ENCODE measurements around the gene BTBD9.

The BTBD9 gene

DNA sequence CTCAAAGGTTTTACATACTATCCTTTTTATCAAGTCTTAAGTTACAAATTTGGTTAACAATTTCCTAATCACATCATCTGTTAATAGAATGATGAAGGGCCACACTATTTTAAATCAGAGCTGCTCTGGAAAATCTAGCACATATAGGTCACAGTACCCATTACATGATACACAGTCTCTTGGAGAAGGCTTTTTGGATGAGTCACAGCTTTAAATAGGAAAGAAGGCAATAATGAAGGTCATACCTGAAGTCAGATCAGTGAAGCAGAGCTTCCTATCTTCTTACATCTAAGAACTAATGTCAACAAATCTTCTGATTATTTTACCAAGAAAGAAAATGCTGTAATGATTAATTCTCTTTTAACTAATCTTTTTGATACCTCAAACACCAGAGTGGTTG, 248.5 kb downstream of the BTBD9 start:
- no peak for DNase-seq (ENCODE audit: low read depth)
- no peak overlapping the region for H3K4me3 ChIP-seq (ENCODE audit: low read length)
- TF ChIP-seq, protein P1, sequence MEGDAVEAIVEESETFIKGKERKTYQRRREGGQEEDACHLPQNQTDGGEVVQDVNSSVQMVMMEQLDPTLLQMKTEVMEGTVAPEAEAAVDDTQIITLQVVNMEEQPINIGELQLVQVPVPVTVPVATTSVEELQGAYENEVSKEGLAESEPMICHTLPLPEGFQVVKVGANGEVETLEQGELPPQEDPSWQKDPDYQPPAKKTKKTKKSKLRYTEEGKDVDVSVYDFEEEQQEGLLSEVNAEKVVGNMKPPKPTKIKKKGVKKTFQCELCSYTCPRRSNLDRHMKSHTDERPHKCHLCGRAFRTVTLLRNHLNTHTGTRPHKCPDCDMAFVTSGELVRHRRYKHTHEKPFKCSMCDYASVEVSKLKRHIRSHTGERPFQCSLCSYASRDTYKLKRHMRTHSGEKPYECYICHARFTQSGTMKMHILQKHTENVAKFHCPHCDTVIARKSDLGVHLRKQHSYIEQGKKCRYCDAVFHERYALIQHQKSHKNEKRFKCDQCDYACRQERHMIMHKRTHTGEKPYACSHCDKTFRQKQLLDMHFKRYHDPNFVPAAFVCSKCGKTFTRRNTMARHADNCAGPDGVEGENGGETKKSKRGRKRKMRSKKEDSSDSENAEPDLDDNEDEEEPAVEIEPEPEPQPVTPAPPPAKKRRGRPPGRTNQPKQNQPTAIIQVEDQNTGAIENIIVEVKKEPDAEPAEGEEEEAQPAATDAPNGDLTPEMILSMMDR (conservative IDR thresholded peaks at IDR 0.05; ENCODE audit: low read depth, low read length), result no peak

DNA sequence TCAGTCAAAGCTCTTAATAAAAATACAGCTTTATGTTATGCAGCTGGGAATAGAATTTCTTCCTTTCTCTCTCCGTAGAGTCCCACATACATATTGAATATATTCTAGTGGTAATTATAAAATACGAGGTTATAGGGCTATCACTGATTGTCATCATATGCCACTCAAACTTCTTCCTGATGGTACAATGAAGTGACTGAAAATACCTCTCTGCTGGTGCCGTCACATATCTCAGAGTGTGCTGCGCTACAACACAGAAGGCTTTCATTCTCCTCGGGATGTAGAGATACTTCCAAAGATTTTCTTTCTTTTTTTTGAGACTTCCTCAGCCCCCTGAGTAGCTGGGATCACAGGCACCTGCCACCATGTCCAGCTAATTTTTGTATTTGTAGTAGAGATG, 249.9 kb downstream of the BTBD9 start:
- TF ChIP-seq, protein P1 (conservative IDR thresholded peaks at IDR 0.05; ENCODE audit: low read depth, low read length), result no peak
- H3K4me3 ChIP-seq (ENCODE audit: low read length), result no peak overlapping the region
- DNase-seq (ENCODE audit: low read depth), result no peak

DNA sequence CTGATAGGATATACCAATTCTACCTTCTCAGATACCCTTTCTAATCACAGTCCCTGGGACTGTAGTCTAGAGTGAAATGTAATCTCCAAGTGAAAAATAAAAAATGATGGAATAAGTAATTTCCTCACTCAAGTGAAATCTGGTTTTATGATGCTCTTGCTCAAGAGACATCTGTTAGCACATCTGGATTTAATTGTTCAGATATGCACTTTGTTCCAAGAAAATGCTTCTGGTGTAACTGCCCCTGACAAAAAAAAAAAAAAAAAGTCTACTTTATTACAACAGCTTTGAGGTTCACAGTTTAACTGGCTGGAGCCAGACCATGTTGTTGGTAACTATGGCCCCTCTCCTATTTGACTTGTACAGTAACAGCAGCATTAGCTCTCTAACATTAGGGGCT, 251.8 kb downstream of the BTBD9 start:
- TF ChIP-seq, protein P1 (conservative IDR thresholded peaks at IDR 0.05; ENCODE audit: low read depth, low read length), result no peak
- DNase-seq (ENCODE audit: low read depth), result no peak
- no peak overlapping the region for H3K4me3 ChIP-seq (ENCODE audit: low read length)

DNA sequence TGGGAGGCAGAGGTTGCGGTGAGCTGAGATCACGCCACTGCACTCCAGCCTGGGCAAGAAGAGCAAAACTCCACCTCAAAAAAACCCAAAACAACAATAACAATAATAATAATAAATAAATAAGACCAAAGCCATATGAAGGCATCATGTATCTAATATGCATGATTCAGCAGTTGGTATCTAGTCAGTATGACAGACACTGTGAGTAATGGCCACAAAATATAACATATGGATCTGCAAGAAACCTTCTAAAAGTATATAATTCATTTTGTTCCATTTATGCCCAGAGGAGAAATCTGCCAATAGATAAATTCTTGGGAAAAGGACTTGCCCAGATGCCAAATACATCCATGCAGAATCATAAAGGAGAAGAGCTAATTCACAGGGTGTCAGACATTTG, 252.3 kb downstream of the BTBD9 start:
- TF ChIP-seq, protein P1 (conservative IDR thresholded peaks at IDR 0.05; ENCODE audit: low read depth, low read length), result no peak
- no peak for DNase-seq (ENCODE audit: low read depth)
- H3K4me3 ChIP-seq (ENCODE audit: low read length), result no peak overlapping the region

DNA sequence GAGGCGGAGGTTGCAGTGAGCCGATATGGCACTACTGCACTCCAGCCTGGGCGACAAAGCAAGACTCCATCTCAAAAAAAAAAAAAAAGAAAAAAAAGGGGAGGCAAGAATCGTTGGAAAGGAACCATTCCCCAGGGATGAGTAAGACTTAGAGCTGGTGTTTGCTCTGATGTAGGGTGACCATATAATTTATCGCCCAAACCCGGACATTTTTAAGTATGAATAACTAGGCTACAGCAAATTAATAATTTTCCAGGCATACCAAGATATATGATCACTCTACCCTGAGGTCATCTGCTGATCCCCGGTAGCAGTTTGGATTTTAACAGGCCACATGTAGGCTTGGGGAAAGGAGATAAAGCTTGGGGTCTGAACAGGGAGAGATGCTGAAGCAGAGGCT, 260.9 kb downstream of the BTBD9 start:
- no peak for DNase-seq (ENCODE audit: low read depth)
- H3K4me3 ChIP-seq (ENCODE audit: low read length), result no peak overlapping the region
- TF ChIP-seq, protein P1 (conservative IDR thresholded peaks at IDR 0.05; ENCODE audit: low read depth, low read length), result no peak

DNA sequence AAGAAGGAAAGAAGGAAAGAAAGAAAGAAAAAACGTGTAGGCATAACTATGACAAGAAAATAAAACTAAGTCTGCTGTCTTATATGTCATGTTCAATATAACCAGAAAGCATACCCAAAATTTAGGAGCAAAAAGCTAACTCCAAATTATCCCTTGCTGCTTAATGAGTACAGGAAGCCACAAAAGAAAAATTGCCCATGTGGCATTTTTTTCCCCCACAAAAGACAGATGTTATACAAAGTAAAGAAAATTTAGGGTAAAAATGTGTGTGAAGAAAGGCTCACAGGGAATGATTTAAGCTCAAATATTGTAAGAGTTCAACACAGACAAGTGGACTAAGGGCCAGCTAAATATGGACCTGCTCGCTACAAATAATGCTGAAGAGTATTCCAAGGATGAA, 263.8 kb downstream of the BTBD9 start:
- DNase-seq (ENCODE audit: low read depth), result no peak
- TF ChIP-seq, protein P1 (conservative IDR thresholded peaks at IDR 0.05; ENCODE audit: low read depth, low read length), result no peak
- no peak overlapping the region for H3K4me3 ChIP-seq (ENCODE audit: low read length)

DNA sequence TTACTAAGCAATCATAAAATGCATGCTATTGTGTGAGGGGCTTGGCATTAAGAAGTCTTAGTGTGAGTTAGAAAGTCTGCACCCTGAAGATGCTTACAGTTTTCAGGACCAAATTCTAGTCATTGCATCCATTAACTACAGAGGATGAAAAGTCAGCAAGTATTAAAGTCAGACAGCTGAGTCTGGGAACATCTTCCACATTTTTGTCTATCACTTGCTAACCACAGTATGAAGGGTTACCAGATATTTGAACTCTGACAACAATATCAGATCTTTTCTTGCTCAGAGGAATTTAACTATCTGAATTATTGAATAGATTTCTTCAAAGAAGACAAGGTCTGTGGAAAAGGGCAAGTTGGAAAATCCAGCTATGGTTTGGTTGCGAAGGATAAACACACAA, 264.4 kb downstream of the BTBD9 start:
- H3K4me3 ChIP-seq (ENCODE audit: low read length), result no peak overlapping the region
- TF ChIP-seq, protein P1 (conservative IDR thresholded peaks at IDR 0.05; ENCODE audit: low read depth, low read length), result no peak
- no peak for DNase-seq (ENCODE audit: low read depth)

All from retinal pigment epithelial cell (primary cell).